ENCODE measurements around the gene ABCG1. TPM values are rescaled to one million over a fixed set of nuclear protein-coding genes. Genes with fewer than 3 reads are reported as not detected.

Gene ABCG1
- total RNA-seq, 1 donor from 2014 or later: 1.2 TPM

- no peak for DNase-seq (ENCODE audit: low read depth)
Measured at GRCh38 chr21:42250422-42251403, 31.8 kb downstream of the ABCG1 start.

DNA sequence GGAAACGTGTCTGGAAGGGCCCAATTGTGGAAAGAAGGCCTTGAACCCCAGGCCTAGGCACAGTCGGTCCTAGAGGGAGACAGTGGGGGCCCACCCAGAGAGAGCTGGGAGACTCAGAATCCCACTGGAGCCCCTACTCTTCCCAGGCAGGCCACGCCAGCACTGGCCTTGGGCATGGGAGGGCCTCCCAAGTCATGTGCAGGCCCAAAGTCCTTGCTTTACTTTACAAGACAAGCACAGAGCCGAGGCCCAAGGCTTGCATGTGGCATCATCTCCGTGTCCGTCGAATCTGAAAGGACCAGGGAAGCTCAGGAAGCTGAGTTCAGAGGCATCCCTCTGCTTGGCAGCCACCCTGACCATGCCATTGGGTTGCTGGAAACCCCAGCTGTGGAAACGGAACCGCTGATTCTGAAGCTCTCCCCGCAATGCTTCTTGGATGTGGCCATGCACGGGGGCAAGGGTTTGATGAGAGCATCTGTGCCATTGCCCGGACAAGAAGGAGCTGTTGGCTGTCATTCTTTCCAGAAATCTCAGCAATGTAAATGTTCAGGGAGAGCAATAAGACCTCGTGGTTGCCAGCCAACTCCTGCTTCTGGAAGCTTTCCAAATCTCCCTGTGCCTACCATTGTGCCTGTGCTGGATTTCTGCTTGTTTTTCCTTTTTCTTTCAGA is 32.8 kb downstream of the ABCG1 start:
- no peak for DNase-seq (ENCODE audit: low read depth)

- DNase-seq (ENCODE audit: low read depth): no peak
Measured at GRCh38 chr21:42252325-42252654, 33.4 kb downstream of the ABCG1 start.

DNA sequence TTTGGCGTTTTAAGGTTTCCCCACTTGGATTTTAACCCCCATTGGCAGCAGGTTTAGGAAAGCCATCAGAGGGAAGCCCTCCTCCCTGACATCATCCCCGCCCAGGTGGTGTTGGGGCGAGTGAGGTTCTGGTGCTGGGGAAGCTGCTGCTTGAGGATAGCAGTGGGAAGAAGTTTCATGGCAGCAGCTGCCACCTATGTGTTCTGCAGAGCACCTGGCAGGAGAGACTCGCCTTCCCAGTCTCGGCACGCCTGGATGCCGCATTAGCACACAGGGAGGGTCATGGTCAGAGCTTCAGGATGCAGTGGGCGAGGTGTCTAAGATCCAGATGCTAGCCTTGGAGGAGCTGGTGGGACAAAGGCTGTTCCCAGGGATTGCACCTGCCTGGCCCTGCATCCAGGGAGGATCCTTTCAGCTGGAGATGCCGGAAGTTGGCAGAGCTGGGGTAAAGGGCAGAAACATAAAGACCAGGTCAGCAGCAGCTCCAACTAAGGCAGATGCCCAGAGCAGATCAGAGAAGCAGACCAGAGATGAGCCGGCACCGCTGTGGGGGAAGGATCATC is 33.9 kb downstream of the ABCG1 start:
- no peak for DNase-seq (ENCODE audit: low read depth)

DNA sequence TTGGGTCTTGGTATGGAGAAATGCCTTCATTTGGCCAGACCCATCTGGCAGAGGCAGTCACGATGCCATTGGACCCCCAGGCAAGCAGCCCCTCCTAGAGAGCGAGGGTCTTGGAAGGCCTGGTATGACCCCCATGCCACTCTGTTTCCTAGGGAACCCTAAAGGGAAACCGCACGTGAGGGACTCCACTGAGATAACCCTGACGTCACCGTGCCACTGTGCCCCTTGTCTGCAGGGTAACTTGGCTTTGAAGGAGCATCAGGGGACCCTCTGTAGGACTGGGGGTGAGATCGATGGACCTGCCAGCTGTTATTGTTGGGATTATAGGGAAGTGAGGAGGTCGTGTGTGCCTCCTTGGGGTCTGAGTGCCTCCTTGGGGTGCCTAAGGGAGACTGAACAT is 34.5 kb downstream of the ABCG1 start:
- no peak for DNase-seq (ENCODE audit: low read depth)

- DNase-seq (ENCODE audit: low read depth): no peak
Measured at GRCh38 chr21:42254083-42254482, 35.1 kb downstream of the ABCG1 start.

GRCh38 chr21:42254651-42255601 is 36.0 kb downstream of the ABCG1 start:
- DNase-seq (ENCODE audit: low read depth): no peak

GRCh38 chr21:42255825-42256224 is 36.9 kb downstream of the ABCG1 start:
- no peak for DNase-seq (ENCODE audit: low read depth)

- no peak for DNase-seq (ENCODE audit: low read depth)
Measured at GRCh38 chr21:42256316-42256715, 37.4 kb downstream of the ABCG1 start.

DNA sequence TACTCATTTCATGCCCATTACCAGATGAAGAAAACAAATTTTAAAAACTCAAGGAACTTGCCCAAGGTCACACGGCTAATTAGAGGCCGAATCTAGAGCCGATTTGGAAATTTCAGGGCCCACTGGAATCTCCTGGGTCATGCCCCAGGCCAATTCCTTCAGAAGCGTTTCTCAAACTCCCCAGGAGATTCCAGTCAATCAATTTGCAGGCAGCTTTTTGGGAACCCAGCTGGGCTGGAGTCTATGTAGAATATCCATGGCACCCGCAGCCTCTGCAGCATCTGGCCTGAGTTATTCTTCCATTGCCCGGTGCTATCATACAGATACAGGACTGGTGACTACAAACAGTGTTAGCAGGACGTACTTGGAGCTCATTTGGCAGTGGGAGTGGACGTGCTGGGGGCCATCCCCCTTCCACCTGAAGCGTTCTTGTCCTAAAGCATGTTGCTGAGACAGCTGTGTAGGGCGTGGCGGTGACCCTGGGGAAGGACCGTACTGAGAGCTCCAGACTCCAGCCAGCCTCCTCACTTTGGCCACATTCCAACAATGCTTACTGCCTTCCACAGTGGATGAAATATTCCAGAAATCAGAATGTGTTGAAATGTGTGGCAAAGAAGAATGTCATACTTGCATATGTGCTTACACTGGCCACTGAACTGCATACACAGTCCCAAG is 38.3 kb downstream of the ABCG1 start:
- DNase-seq (ENCODE audit: low read depth): no peak

DNA sequence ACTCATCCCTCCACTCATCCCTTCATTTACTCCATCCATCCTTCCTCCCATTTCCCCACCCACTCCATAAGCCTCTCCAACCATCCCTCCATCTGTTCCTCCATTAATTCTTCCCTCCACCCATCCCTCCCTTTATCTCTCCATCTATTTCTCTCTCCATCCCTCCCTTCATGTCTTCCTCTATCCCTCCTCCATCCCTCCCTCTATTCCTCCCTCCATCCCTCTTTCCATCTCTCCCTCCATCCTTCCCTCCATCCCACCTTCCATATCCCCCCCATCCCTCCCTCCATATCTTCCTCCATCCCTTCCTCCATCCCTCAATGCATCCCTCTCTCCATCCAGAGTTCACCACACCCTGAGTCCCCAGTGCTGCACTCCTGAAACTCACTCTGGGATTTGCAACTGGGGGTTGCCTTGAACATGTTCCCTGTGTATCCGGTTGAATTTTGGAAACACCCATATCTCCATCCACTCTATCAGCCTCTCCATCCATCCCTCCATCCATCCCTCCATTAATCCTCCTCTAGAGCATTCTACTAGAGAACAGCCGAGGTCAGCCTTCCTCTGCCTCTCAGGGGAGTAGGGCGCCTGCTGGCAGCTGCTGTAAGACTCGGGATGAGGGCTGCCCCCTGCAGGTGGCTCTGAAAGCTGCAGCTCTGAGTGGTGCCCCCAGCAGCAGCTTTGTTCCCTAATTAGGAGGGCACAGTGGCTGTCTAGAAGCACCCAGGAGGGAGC is 39.4 kb downstream of the ABCG1 start:
- DNase-seq (ENCODE audit: low read depth): peak; percentile 34

- DNase-seq (ENCODE audit: low read depth): no peak
Measured at GRCh38 chr21:42258885-42259407, 40.0 kb downstream of the ABCG1 start.

DNA sequence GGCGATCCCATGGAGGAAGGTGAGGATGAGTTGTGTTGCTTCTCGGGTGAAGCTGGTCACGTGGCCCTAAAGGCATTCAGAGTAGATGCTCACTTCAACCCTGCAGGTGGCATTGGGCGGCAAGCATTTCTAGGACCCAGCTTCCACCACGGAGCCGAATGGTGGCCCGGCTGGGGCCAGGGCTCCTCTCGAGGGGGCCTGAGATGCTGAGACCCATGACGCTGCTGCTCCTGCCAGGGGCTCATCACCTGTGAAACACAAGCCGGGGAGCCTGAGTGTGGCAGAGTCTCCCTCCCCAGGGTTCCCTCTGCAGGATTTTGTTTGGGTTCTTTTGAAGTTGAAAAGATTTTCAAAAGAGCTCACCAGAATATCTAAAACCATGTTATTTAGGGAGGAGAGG is 41.2 kb downstream of the ABCG1 start:
- DNase-seq (ENCODE audit: low read depth): no peak

GRCh38 chr21:42261829-42262200 is 42.9 kb downstream of the ABCG1 start:
- DNase-seq (ENCODE audit: low read depth): no peak

DNA sequence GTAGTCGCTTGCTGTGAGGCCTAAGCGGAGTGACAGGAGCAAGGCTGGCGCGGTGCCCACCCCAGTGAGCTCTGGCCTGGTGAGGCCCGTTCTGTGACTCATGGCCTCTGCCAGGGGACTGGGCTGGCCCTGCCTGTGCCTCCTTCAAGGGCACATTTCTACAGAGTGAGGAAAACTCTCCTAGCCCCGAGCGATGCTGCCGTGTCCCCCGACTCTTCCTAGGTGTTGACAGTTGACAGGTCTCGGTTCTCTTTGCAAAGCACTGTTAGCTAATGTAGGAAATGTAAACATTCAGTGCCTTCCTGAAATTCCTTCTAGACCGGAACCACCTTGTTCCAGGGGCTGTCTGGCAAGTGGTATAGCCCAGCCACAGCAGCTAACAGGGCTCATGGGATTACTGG is 43.9 kb downstream of the ABCG1 start:
- peak; percentile 3 for DNase-seq (ENCODE audit: low read depth)

DNA sequence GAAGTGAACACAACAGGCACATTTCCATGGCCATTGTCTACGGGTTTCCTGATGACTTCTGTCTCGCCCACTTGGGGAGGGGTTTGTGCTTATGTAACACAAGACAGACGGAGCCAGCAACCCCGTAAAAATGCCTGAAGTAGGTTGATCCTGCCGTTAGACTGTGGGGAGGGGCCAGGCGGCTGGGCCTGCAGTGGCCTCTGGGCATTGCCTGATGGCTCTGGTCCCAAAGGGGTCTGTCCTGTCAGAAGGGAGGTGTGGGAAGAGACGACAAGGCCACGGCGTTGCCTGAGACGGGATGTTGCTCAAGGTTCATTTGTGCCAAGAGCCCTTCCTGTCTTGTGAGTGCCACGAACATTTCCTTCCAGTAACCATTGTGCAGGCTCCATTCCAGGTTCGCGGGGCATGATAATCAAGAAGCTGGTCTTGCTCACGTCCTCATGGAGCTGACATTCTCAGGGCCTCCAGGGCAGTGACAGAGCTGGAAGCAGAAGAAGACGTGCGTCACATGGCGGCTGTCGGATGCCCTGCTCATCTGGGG is 44.7 kb downstream of the ABCG1 start:
- no peak for DNase-seq (ENCODE audit: low read depth)

DNA sequence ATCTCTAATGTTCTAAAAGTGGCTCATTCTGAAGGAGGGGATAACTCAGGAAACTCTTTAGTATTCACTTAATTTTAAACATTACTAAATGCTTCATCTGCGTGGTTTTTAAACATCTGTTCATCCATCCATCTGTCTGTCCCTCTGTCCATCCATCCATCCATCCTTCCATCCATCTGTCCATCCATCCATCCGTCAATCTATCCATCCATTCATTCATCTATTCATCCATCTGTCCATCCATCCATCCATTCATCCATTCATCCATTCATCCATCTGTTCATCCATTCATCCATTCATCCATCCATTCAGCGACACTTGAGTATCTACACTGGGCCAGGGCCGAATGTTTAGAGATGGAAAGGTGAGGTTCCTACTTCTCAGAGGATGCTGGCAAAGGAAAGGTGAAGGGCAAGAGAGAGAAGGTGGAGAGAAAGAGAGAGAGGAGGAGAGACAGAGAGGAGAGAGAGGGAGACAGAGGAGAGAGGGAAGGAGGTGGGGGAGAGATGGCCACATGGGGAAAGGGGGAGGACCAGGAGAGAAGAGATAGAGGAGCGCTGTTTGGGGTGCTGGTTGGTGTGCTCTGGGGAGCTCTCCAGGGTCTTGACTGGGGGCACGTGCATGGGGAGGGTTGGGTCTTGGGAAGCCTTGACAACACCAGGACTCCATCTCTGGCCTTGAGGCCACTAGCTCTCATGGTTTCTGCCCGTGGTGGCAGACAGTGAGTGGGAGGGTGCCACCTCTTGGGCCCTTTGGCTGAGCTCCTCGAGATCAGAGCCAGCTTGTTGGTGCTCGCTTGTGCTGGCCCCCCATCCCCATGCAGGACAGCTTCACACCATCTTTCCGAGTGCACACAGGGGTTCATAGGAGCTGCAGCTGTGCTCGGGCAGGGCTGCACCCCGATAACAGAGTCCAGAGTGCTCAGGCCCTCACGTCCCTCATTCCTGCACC is 45.6 kb downstream of the ABCG1 start:
- no peak for DNase-seq (ENCODE audit: low read depth)

GRCh38 chr21:42265231-42265812 is 46.4 kb downstream of the ABCG1 start:
- DNase-seq (ENCODE audit: low read depth): no peak

Measured in myocyte (in vitro differentiated cells).